SJSA1 (cell line): Measurements from ENCODE around the gene ZFAND4. TPM values are rescaled to one million over a fixed set of nuclear protein-coding genes. Genes with fewer than 3 reads are reported as not detected.

ENCODE experiments used
- DNase-seq, 2 experiments: peaks; one replicate each; pipeline ENCODE4 v3.0.0-alpha.2; 2015 to 2020; ENCODE audit warnings: low spot score in 2 of 2, low read depth in 1 of 2
- H3K27ac ChIP-seq: fragments of 250-450 bp; sonication (Bioruptor Pico); 2 replicates; pipeline ENCODE4 v1.5.1; 2020; ENCODE audit warnings: mild to moderate bottlenecking, moderate library complexity
- H3K27me3 ChIP-seq: fragments of 250-450 bp; sonication (Bioruptor Pico); replicated peaks from 2 replicates; pipeline ENCODE4 v1.5.1; 2020; ENCODE audit warnings: mild to moderate bottlenecking, moderate library complexity
- H3K36me3 ChIP-seq: fragments of 250-450 bp; sonication (Bioruptor Pico); 2 replicates; pipeline ENCODE4 v1.5.1; 2020; ENCODE audit warnings: mild to moderate bottlenecking
- H3K4me1 ChIP-seq: fragments of 250-450 bp; sonication (Bioruptor Pico); replicated peaks from 2 replicates; pipeline ENCODE4 v1.6.1; 2021; ENCODE audit warnings: mild to moderate bottlenecking
- H3K4me3 ChIP-seq: fragments of 250-450 bp; sonication (Bioruptor Pico); 2 replicates; pipeline ENCODE4 v1.5.1; 2020; ENCODE audit warnings: mild to moderate bottlenecking
- H3K9me3 ChIP-seq: fragments of 250-450 bp; sonication (Bioruptor Pico); replicated peaks from 2 replicates; pipeline ENCODE4 v1.5.1; 2020; ENCODE audit warnings: mild to moderate bottlenecking
- total RNA-seq: library from RNA; depleted of rRNA; stranded (reverse); fragments of >200 nt; shearing (Covaris generic); gene quantifications from 2 replicates; pipeline ENCODE4 v1.2.3, GENCODE V29; 2014

ZFAND4 gene
- total RNA-seq, 1 experiment from 2014 or later = 15.1 TPM

DNA sequence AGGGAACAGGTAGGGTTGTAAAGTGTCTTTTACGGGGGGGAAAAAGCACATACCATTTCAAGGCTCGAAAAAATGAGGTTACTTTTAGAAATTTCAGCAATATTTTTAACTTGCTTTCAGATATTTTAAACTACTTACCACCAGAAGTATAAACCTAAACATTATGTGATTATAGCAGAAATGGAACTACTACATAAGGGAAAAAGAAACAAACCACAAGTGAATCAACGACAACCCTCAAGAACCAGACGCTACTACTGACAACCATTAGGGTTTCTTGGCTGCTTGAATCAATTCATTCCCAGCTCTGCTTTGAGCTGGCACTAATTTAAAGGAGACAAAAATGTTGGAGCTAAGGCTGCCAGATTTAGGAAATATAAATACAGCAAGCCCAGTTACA is 80.1 kb downstream of the ZFAND4 start:
- Histone ChIP-seq H3K4me1 (peaks cover 5% of the 10 kb centered on the region), H3K36me3 (no peaks in the 10 kb centered on the region), H3K27ac (no peak overlapping the region), H3K9me3 (no peaks in the 10 kb centered on the region), H3K27me3 (0 out of 2 replicates have a peak, but pooled peaks cover 3% of the 10 kb centered on the region), H3K4me3 (no peak overlapping the region)
- DNase-seq = no peak

DNA sequence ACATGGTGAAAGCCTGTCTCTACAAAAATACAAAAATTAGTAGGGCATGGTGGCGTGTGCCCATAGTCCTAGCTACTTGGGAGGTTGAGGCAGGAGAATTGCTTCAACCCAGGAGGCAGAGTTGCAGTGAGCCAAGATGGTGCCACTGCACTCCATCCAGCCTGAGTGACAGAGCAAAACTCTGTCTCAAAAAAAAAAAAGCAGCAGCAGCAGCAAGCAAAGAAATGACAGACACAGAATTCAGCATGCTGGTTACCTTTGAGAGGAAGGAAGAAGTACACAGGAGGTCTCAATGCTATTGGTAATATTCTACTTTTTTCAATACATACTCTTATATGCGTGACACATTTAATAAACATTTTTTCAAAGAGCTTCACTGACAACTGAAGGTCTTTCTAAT is 81.3 kb downstream of the ZFAND4 start:
- no peak for DNase-seq
- Histone ChIP-seq H3K4me1 (peaks cover 5% of the 10 kb centered on the region), H3K36me3 (no peaks in the 10 kb centered on the region), H3K27ac (no peak overlapping the region), H3K9me3 (no peaks in the 10 kb centered on the region), H3K27me3 (0 out of 2 replicates have a peak, but pooled peaks cover 3% of the 10 kb centered on the region), H3K4me3 (no peak overlapping the region)

DNA sequence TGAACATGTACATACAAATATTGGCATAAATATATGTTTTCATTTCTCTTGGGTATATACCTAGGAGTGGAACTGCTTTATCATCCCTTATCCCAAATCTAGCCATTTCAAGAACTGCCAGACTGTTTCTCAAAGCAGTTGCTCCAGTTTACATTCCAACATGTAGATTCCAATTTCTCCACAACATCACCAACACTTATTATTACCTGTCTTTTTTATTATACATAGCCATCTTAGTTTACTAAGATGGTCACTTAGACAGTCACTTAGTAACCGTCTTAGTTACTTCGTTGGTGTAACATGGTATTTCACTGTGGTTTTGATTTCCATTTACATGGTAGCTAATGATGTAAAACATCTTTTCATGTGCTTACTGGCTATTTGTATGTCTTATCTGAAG is 82.7 kb downstream of the ZFAND4 start:
- no peak overlapping the region for H3K4me3 ChIP-seq
- H3K36me3 ChIP-seq = no peaks in the 10 kb centered on the region
- no peaks in the 10 kb centered on the region for H3K9me3 ChIP-seq
- 0 out of 2 replicates have a peak, but pooled peaks cover 5% of the 10 kb centered on the region for H3K27me3 ChIP-seq
- peaks cover under 1% of the 10 kb centered on the region for H3K4me1 ChIP-seq
- DNase-seq = no peak
- H3K27ac ChIP-seq = no peak overlapping the region

DNA sequence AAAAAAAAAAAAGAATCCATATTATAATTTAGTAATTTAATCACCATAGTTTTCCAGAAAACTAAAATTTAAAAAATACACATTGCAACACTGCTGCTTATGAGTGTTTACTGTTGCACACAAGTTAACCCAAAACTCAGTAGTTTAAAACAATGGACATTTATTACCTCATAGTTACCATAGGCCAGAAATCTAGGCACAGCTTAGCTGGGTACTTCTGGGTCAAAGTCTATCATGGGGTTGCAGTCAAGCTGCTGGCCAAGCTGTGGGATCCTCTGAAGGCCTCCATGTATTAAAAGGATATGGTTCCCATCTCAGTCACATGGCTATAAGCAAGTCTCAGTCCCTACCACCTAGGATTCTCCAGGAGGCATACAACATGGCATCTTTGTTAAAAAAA is 83.6 kb downstream of the ZFAND4 start:
- Histone ChIP-seq H3K36me3 (no peaks in the 10 kb centered on the region), H3K4me1 (no peaks in the 10 kb centered on the region), H3K27me3 (0 out of 2 replicates have a peak, but pooled peaks cover 5% of the 10 kb centered on the region), H3K9me3 (no peaks in the 10 kb centered on the region), H3K27ac (no peak overlapping the region), H3K4me3 (no peak overlapping the region)
- no peak for DNase-seq

DNA sequence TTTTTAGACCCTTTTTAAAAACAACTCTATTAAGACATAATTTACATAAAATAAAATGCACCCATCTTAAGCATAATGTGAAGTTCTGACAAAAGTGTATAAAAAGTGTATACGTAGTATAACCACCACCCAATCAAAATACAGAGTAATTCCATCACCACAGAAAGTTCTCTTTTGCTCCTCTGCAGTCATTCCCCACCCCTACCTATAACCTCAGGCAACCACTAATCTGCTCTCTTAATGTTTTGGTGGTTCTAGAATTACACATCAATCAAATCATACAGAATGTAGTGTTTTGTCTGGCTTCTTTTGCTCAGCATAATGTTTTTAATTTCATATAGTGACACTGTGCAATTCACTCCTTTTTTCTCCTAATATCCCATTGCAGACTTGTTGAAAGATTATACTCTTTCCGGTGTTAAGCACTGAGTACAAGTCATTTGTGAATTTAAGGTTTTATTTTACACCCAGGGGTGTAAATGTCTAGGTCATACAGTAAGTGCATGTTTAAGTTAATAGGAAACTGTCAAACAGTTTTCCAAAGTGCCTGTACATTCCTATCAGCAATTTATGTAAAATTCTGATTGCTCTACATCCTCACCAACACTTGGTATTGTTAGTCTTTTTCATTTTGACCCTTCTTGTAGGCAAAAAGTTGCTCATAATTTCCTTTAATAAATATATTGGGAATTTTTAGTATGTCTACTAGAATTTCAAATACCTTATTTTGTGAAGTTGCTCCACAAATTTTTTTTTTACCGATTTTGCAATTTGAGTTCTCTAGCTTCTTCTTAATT is 86.3 kb downstream of the ZFAND4 start:
- no peak overlapping the region for H3K27ac ChIP-seq
- no peak for DNase-seq
- H3K4me3 ChIP-seq = no peak overlapping the region
- H3K4me1 ChIP-seq = no peaks in the 10 kb centered on the region
- H3K36me3 ChIP-seq = no peaks in the 10 kb centered on the region
- 0 out of 2 replicates have a peak, but pooled peaks cover 3% of the 10 kb centered on the region for H3K27me3 ChIP-seq
- no peaks in the 10 kb centered on the region for H3K9me3 ChIP-seq

DNA sequence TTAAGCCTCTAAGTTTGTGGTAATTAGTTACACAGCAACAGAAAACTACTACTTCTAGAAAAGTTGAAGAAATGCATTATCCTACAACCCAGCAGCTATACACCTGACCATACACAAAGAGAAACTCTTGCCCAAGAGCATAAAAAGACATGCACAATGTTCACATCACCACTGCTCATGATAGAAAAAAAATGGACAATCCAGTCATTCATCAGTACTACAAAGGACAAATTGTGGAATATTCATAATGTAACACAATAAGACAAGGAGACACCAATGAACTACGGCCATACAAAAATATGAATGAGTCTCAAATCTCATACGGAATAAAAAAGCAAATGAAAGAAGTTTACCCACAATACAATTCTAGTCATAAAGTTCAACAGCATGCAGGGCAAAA is 87.4 kb downstream of the ZFAND4 start:
- Histone ChIP-seq H3K27ac (no peak overlapping the region), H3K4me1 (no peaks in the 10 kb centered on the region), H3K9me3 (no peaks in the 10 kb centered on the region), H3K36me3 (no peaks in the 10 kb centered on the region), H3K4me3 (no peak overlapping the region), H3K27me3 (0 out of 2 replicates have a peak, but pooled peaks cover 3% of the 10 kb centered on the region)
- no peak for DNase-seq

DNA sequence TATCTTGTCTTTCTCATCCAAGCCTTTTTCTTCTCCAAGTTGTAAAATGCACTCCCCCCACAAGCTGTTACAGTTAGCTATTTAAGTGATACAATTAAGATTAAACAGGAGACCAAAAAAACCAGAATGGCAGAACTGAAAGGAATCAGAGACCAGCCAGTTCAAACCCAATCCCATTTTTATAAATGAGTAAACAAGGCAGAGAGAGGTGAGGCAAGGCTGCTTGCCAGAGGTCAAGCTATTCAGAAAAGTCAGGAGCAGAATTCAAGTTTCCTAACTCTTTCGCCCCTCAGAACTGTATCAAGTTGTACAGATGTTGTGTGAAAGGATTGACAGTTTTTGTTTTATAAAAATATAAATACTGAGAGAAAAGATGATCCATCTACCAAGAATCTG is 90.2 kb downstream of the ZFAND4 start:
- Histone ChIP-seq H3K4me1 (no peaks in the 10 kb centered on the region), H3K27ac (no peak overlapping the region), H3K27me3 (0 out of 2 replicates have a peak, but pooled peaks cover 3% of the 10 kb centered on the region), H3K9me3 (no peaks in the 10 kb centered on the region), H3K4me3 (no peak overlapping the region), H3K36me3 (no peaks in the 10 kb centered on the region)
- DNase-seq = no peak

DNA sequence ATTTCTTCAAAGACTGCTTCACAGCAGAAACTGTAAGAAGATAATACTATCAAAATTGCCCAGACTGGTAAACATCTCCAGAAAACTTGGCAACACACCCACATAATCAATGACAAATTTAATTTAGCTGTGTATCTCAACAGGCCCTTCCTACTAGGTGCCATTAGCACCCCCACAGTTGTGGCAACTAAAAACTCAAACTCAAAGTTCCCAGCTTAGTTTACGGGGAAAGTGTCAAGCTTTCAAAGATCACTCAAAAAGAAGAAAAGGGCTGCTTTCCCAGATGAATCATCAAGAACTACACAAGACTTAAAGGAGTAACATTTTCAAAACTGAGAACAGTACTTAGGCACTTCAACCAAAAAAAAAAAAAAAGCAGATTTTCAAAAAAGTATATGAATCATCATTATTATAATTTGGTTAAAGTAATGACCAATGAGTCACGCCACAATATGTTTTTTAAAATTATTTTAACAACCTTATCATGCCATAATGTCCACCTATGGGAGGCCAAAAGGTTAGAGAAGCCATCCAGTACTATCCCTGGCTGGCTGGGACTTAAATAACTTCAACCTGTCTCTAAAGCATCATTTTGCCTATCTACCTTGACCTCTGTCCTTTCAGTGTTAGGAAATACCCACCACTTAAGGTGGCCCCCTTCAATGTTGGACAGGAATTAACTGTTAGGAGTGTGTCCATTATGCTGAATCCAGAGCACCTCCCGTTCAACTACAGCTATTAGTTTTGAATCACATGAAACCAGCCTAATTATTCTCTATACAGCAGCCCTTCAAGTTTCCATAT is 90.8 kb downstream of the ZFAND4 start:
- H3K27ac ChIP-seq = no peak overlapping the region
- DNase-seq = no peak

DNA sequence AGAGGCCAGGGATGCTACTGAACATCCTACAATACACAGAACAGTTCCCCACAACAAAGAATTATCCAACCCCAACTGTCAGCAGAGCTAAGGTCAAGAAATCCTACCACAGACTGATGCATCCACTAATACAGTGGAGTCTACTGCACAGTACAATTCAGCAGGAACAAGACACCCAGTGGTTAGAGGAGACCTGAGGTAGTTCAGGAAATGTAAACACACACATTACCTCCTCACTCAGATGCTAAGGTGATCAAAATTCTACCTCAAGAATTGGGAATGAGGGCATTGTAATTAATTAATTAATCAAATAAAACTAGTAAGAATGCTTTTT is 91.4 kb downstream of the ZFAND4 start:
- H3K4me3 ChIP-seq = no peak overlapping the region
- H3K9me3 ChIP-seq = no peaks in the 10 kb centered on the region
- 0 out of 2 replicates have a peak, but pooled peaks cover 3% of the 10 kb centered on the region for H3K27me3 ChIP-seq
- H3K4me1 ChIP-seq = no peaks in the 10 kb centered on the region
- no peak overlapping the region for H3K27ac ChIP-seq
- no peaks in the 10 kb centered on the region for H3K36me3 ChIP-seq
- DNase-seq = no peak

More for the DNA sequence above, 90.8 kb downstream of the ZFAND4 start:
- no peaks in the 10 kb centered on the region for H3K36me3 ChIP-seq
- H3K27me3 ChIP-seq = 0 out of 2 replicates have a peak, but pooled peaks cover 3% of the 10 kb centered on the region
- no peaks in the 10 kb centered on the region for H3K4me1 ChIP-seq
- no peaks in the 10 kb centered on the region for H3K9me3 ChIP-seq
- H3K4me3 ChIP-seq = no peak overlapping the region

DNA sequence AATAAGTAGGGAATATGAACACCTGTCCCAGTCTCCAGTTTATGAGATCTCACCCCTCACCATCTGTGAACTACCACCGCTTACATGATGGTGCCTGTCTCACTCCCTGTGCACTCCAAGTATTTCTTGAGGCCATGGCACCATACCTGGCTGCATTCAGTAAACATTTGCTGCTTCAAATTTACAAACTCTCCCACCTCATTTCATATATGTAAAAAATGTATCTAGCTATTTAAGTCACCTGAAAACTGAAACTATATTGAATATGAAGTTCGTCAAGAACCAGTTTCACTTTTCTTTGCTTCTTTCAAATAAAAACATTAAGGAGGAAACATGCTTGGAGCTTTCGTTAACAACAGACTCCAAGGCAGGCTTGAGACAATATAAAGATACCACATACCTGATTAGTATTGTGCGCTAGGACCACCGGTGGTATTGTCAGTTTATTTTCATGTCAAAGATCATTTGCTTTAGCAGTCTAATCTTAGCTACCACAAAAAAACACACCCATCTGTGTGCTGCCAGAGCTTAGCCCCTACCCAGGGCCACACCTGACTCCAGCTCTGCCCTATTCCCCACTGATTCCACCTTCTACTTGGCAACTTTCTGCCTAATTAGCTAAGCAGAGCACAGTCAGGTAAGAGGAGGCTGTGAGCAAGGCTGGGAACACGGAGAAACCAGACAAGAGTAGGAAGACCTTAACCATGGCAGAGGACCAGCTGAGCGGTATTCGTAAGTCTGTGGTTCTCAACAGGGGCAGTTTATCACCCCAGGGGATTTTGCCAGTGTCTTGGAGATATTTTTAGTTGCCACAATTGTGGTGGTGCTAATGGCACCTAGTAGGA is 92.0 kb downstream of the ZFAND4 start:
- Histone ChIP-seq H3K27ac (no peak overlapping the region), H3K4me3 (no peak overlapping the region), H3K27me3 (0 out of 2 replicates have a peak, but pooled peaks cover 3% of the 10 kb centered on the region), H3K9me3 (no peaks in the 10 kb centered on the region), H3K36me3 (no peaks in the 10 kb centered on the region), H3K4me1 (no peaks in the 10 kb centered on the region)
- no peak for DNase-seq

DNA sequence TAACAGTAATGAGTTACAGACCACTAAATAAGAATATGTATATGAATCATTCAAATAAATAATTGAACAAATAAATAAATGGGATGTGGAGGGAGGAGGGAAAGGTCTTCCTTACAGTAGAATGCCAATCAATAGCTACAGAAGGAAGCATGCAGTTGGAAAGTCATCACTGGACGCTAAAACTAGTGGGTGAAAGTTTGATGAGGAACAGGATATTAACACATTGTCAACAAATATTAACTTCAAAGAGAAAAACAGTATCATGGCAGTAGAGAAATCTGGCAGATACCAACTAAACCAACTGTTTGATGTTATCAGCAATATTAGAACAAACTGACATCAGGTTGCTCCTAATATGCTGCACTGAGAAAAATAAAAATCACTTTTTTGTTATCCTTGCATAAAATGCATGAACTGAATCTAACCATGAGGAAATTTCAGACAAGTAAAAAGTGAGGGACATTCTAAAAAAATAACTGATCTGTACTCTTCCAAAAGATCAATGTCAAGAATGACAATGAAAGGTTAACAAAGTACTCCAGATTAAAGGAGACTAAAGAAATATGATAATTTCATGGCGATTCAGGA is 94.1 kb downstream of the ZFAND4 start:
- DNase-seq = no peak
- H3K4me3 ChIP-seq = no peak overlapping the region

DNA sequence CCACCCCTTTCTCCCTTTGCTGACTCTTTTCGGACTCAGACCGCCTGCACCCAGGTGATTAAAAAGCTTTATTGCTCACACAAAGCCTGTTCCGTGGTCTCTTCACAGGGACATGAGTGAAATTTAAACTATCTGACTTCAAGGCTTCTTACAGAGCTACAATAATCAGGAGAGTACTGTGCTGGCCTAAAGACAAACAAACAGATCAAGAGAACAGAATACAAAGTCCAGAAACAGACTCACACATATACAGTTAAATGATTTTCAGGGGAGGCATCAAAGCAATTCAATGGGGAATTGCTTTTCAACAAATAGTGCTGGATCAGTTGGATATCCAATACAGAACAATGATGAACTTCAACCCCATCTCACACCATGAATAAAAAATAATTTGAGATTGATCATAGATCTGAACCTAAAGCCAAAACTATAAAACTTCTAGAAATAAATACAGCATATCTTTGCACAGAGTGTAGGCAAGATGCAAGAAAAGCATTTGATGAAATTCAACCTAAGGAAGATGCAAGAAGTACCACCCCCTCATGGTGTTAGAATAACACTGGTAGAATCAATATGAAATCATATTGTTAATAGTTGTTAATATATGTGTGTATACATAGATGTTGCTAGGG is 96.5 kb downstream of the ZFAND4 start:
- H3K4me1 ChIP-seq = no peaks in the 10 kb centered on the region
- no peaks in the 10 kb centered on the region for H3K36me3 ChIP-seq
- H3K27ac ChIP-seq = no peak overlapping the region
- DNase-seq = no peak
- H3K4me3 ChIP-seq = no peak overlapping the region
- H3K9me3 ChIP-seq = no peaks in the 10 kb centered on the region
- no peaks in the 10 kb centered on the region for H3K27me3 ChIP-seq

More for the DNA sequence above, 94.1 kb downstream of the ZFAND4 start:
- H3K27ac ChIP-seq = no peak overlapping the region
- no peaks in the 10 kb centered on the region for H3K36me3 ChIP-seq
- no peaks in the 10 kb centered on the region for H3K4me1 ChIP-seq
- no peaks in the 10 kb centered on the region for H3K9me3 ChIP-seq
- H3K27me3 ChIP-seq = no peaks in the 10 kb centered on the region
